Measurements from ENCODE around the gene PCCA. TPM values are rescaled to one million over a fixed set of nuclear protein-coding genes. Genes with fewer than 3 reads are reported as not detected.
"Not testable (repeated sequence)": the region's sequence is repeated elsewhere in the genome, so short reads cannot be mapped to it uniquely, and the experiment has no call there.

The PCCA gene
- total and polyA plus RNA-seq, 2 of the 13 experiments (the other 11 are each of a cell fraction or from before 2014, with no cell fraction given): 15.0 to 32.2 TPM

GRCh38 chr13:100140441-100140840 lies 51.5 kb downstream of the PCCA start (continued):
- TF ChIP-seq, protein P1, sequence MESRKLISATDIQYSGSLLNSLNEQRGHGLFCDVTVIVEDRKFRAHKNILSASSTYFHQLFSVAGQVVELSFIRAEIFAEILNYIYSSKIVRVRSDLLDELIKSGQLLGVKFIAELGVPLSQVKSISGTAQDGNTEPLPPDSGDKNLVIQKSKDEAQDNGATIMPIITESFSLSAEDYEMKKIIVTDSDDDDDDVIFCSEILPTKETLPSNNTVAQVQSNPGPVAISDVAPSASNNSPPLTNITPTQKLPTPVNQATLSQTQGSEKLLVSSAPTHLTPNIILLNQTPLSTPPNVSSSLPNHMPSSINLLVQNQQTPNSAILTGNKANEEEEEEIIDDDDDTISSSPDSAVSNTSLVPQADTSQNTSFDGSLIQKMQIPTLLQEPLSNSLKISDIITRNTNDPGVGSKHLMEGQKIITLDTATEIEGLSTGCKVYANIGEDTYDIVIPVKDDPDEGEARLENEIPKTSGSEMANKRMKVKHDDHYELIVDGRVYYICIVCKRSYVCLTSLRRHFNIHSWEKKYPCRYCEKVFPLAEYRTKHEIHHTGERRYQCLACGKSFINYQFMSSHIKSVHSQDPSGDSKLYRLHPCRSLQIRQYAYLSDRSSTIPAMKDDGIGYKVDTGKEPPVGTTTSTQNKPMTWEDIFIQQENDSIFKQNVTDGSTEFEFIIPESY (CRISPR knock-in tag; IDR thresholded peaks at IDR 0.05): no peak
- TF ChIP-seq ZNF580 (CRISPR knock-in tag; IDR thresholded peaks at IDR 0.05; ENCODE audit: borderline replicate concordance, low read depth) (no peak), ZNF790 (CRISPR knock-in tag; IDR thresholded peaks at IDR 0.05; ENCODE audit: borderline replicate concordance) (no peak), SETDB1 (CRISPR knock-in tag; IDR thresholded peaks at IDR 0.05; ENCODE audit: borderline replicate concordance) (no peak), MEF2D (CRISPR knock-in tag; IDR thresholded peaks at IDR 0.05) (no peak), ZNF234 (CRISPR knock-in tag; conservative IDR thresholded peaks at IDR 0.05) (no peak), HMGA1 (CRISPR knock-in tag; conservative IDR thresholded peaks at IDR 0.05) (no peak)
- TF ChIP-seq, protein P2, sequence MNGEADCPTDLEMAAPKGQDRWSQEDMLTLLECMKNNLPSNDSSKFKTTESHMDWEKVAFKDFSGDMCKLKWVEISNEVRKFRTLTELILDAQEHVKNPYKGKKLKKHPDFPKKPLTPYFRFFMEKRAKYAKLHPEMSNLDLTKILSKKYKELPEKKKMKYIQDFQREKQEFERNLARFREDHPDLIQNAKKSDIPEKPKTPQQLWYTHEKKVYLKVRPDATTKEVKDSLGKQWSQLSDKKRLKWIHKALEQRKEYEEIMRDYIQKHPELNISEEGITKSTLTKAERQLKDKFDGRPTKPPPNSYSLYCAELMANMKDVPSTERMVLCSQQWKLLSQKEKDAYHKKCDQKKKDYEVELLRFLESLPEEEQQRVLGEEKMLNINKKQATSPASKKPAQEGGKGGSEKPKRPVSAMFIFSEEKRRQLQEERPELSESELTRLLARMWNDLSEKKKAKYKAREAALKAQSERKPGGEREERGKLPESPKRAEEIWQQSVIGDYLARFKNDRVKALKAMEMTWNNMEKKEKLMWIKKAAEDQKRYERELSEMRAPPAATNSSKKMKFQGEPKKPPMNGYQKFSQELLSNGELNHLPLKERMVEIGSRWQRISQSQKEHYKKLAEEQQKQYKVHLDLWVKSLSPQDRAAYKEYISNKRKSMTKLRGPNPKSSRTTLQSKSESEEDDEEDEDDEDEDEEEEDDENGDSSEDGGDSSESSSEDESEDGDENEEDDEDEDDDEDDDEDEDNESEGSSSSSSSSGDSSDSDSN (CRISPR knock-in tag; IDR thresholded peaks at IDR 0.05): no peak
- TF ChIP-seq, protein P3, sequence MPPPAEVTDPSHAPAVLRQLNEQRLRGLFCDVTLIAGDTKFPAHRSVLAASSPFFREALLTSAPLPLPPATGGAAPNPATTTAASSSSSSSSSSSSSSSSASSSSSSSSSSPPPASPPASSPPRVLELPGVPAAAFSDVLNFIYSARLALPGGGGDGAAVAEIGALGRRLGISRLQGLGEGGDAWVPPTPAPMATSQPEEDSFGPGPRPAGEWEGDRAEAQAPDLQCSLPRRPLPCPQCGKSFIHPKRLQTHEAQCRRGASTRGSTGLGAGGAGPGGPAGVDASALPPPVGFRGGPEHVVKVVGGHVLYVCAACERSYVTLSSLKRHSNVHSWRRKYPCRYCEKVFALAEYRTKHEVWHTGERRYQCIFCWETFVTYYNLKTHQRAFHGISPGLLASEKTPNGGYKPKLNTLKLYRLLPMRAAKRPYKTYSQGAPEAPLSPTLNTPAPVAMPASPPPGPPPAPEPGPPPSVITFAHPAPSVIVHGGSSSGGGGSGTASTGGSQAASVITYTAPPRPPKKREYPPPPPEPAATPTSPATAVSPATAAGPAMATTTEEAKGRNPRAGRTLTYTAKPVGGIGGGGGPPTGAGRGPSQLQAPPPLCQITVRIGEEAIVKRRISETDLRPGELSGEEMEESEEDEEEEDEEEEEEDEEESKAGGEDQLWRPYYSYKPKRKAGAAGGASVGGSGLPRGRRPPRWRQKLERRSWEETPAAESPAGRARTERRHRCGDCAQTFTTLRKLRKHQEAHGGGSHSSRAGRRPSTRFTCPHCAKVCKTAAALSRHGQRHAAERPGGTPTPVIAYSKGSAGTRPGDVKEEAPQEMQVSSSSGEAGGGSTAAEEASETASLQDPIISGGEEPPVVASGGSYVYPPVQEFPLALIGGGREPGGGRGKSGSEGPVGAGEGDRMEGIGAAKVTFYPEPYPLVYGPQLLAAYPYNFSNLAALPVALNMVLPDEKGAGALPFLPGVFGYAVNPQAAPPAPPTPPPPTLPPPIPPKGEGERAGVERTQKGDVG (CRISPR knock-in tag; IDR thresholded peaks at IDR 0.05; ENCODE audit: borderline replicate concordance): no peak

GRCh38 chr13:100141461-100141961 lies 52.6 kb downstream of the PCCA start:
- H3K9me3 ChIP-seq (ENCODE audit: low read length); H3K9ac ChIP-seq (ENCODE audit: insufficient read depth, low read depth, low read length); H3K4me3 ChIP-seq (replicated peaks in 1 of 3; ENCODE audit: insufficient read depth in 1 of 3, low read depth in 2 of 3, low read length in 3 of 3); BruUV-seq (replicated peaks); H3K27me3 ChIP-seq (ENCODE audit: control insufficient read depth in 1 of 2, insufficient read depth in 2 of 2, low read length in 2 of 2); in situ Hi-C loops (cut with HindIII; ENCODE audit: extremely low pct_ligation_motif_present, low pct_unique_long_range_greater_than_20kb); H3K4me2 ChIP-seq (ENCODE audit: low read depth, low read length); H3K36me3 ChIP-seq (replicated peaks in 1 of 2; ENCODE audit: control insufficient read depth in 1 of 2, insufficient read depth in 2 of 2, low read length in 2 of 2); ATAC-seq; POLR2A ChIA-PET; CTCF ChIA-PET (ENCODE audit: low intra/inter-chr PET ratio, low total read pairs); FAIRE-seq; H3K79me2 ChIP-seq (ENCODE audit: insufficient read depth, low read length); H3K27ac ChIP-seq (ENCODE audit: extremely low read length, insufficient read depth, low read length); DNase-seq (ENCODE audit: low spot score); H2AFZ ChIP-seq (ENCODE audit: low read length); intact Hi-C loops (cut with micrococcal nuclease; ENCODE audit: unreplicated experiment); H4K20me1 ChIP-seq (ENCODE audit: insufficient read depth, low read length): not testable (repeated sequence)
- 95% methylated on average over 5 of the region's 5 CpGs for WGBS (ENCODE audit: low lambda C conversion rate)
- H3K4me1 ChIP-seq (ENCODE audit: insufficient read depth, low read length): peaks cover 19% of the 10 kb centered on the region
